NB4 (cell line): ENCODE measurements around the gene RTF2.

Source experiments
- DNase-seq: peaks from one replicate; pipeline ENCODE4 v3.0.0; 2010; ENCODE audit warnings: low read depth
- H3K4me3 ChIP-seq: one replicate; pipeline ENCODE4 v1.5.1; 2011; ENCODE audit warnings: mild to moderate bottlenecking, low read depth, low read length, moderate library complexity
- CTCF ChIP-seq: IDR thresholded peaks from one replicate; pipeline ENCODE4 v1.5.1; 2012; ENCODE audit warnings: low read depth, low read length
- MAX ChIP-seq: IDR thresholded peaks from 2 replicates; pipeline ENCODE4 v1.6.1; 2011; ENCODE audit warnings: low read depth, low read length
- MYC ChIP-seq: IDR thresholded peaks from 2 replicates; pipeline ENCODE4 v1.6.1; 2011; ENCODE audit warnings: low read depth, low read length
- POLR2A ChIP-seq: IDR thresholded peaks from 2 replicates; pipeline ENCODE4 v1.6.1; 2011; ENCODE audit warnings: mild to moderate bottlenecking; ENCODE audit not compliant: insufficient read length; ENCODE audit errors: extremely low read depth

The RTF2 gene

GRCh38 chr20:56469077-56469449 lies 636 bp downstream of the RTF2 start:
- peak; percentile 25 for DNase-seq
- H3K4me3 ChIP-seq, result peak overlapping the region; percentile 99
- TF ChIP-seq CTCF (no peak), MYC (no peak), POLR2A (no peak), MAX (no peak)

- H3K4me3 ChIP-seq, result no peak overlapping the region
- DNase-seq, result no peak
- TF ChIP-seq CTCF, result no peak
- no peak for TF ChIP-seq POLR2A
- TF ChIP-seq MAX, result no peak
- no peak for TF ChIP-seq MYC
Observed at GRCh38 chr20:56483970-56484369, 15.5 kb downstream of the RTF2 start.

- DNase-seq, result peak; percentile 28
Observed at GRCh38 chr20:56487216-56487615, 18.8 kb downstream of the RTF2 start.

GRCh38 chr20:56488566-56488965 lies 20.1 kb downstream of the RTF2 start:
- DNase-seq, result no peak
- TF ChIP-seq CTCF, result no peak
- H3K4me3 ChIP-seq, result no peak overlapping the region

More at GRCh38 chr20:56487216-56487615, 18.8 kb downstream of the RTF2 start:
- H3K4me3 ChIP-seq, result no peak overlapping the region
- no peak for TF ChIP-seq MAX

- TF ChIP-seq POLR2A (no peak), MYC (no peak), MAX (no peak), CTCF (no peak)
- no peak for DNase-seq
Observed at GRCh38 chr20:56501116-56501515, 32.7 kb downstream of the RTF2 start.

GRCh38 chr20:56503916-56504315 lies 35.5 kb downstream of the RTF2 start:
- no peak for DNase-seq
- TF ChIP-seq POLR2A (no peak), CTCF (no peak), MAX (no peak), MYC (no peak)

More at GRCh38 chr20:56501116-56501515, 32.7 kb downstream of the RTF2 start:
- no peak overlapping the region for H3K4me3 ChIP-seq

More at GRCh38 chr20:56503916-56504315, 35.5 kb downstream of the RTF2 start:
- no peak overlapping the region for H3K4me3 ChIP-seq
